Ovary (tissue), 3 donors: Measurements from ENCODE around the gene LYPD6.

Experiments
- POLR2A ChIP-seq: fragments of 450-650 bp; IDR thresholded peaks from one replicate; pipeline ENCODE4 v1.6.1; 2017; ENCODE audit warnings: antibody characterized with exemption, mild to moderate bottlenecking, moderate library complexity
- TF ChIP-seq, protein P1 (sequence below), 3 donors: fragments of 450-650 bp in 2 of 3; fragments of 200-600 bp in 1 of 3; IDR thresholded peaks; one replicate each; pipeline versions ENCODE4 v1.5.1 to v1.8.0; 2016 to 2022; ENCODE audit warnings: antibody characterized with exemption in 3 of 3, mild to moderate bottlenecking in 1 of 3
- donor health status: DM: no; HTN: no; CAD: no.

GRCh38 chr2:149375801-149376361 is 45.5 kb downstream of the LYPD6 start:
- TF ChIP-seq, protein P1, sequence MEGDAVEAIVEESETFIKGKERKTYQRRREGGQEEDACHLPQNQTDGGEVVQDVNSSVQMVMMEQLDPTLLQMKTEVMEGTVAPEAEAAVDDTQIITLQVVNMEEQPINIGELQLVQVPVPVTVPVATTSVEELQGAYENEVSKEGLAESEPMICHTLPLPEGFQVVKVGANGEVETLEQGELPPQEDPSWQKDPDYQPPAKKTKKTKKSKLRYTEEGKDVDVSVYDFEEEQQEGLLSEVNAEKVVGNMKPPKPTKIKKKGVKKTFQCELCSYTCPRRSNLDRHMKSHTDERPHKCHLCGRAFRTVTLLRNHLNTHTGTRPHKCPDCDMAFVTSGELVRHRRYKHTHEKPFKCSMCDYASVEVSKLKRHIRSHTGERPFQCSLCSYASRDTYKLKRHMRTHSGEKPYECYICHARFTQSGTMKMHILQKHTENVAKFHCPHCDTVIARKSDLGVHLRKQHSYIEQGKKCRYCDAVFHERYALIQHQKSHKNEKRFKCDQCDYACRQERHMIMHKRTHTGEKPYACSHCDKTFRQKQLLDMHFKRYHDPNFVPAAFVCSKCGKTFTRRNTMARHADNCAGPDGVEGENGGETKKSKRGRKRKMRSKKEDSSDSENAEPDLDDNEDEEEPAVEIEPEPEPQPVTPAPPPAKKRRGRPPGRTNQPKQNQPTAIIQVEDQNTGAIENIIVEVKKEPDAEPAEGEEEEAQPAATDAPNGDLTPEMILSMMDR (IDR thresholded peaks at IDR 0.05) = no peak
- no peak for TF ChIP-seq POLR2A
